Transverse colon (tissue), 4 donors: ENCODE results near the gene DGAT2.

Experiments
- CTCF ChIP-seq, 5 experiments: fragments of 200-600 bp in 3 of 5; fragments of 450-650 bp in 2 of 5; sonication (generic) in 3 of 5; IDR thresholded peaks; 1 replicate in 2 of 5; 2 replicates in 3 of 5; pipeline ENCODE4 v1.5.1; 2016 to 2017; ENCODE audit warnings: antibody characterized with exemption in 5 of 5, inconsistent platforms in 3 of 5, mild to moderate bottlenecking in 2 of 5, moderate library complexity in 1 of 5
- POLR2AphosphoS5 ChIP-seq, 3 donors: sonication (generic); formaldehyde crosslinking; IDR thresholded peaks; one replicate each; pipeline ENCODE4 v1.6.1; 2016; ENCODE audit warnings: antibody characterized with exemption in 3 of 3

DNA sequence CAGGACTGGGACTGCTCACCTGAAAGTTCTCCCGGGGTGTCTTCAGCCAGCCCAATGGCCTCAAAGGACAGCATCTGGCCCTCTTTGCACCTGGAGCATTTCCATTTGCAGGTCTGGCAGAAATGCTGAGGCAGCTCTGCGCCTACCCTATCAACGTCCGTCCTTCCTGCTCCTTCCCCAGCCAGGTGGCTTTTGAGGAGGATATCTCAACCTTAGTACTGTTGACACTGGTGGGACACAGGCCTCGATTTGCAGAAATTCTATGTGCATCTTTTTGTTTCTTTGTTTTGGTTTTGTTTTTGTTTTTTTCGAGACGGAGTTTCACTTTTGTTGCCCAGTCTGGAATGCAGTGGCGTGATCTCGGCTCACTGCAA, 45.9 kb upstream of the DGAT2 start:
- TF ChIP-seq CTCF (IDR thresholded peaks at IDR 0.05): no peak
- TF ChIP-seq POLR2AphosphoS5 (IDR thresholded peaks at IDR 0.05): no peak
